ENCODE results near the gene CYFIP2.
"Not testable (repeated sequence)": the region's sequence is repeated elsewhere in the genome, so short reads cannot be mapped to it uniquely, and the experiment has no call there.

Gene CYFIP2

GRCh38 chr5:157265714-157266285 is at the start of gene CYFIP2:
TSS of gene CYFIP2 (plus strand) at chr5:157266123. CDS start at chr5:157285362, 19,239 bp downstream.
- DNase-seq (ENCODE audit: low read depth), result peak; percentile 75

- no peak for DNase-seq (ENCODE audit: low read depth)
Measured at GRCh38 chr5:157216391-157217142, 49.4 kb upstream of the CYFIP2 start.

GRCh38 chr5:157217289-157218024 is 48.5 kb upstream of the CYFIP2 start:
- no peak for DNase-seq (ENCODE audit: low read depth)

GRCh38 chr5:157219491-157220271 is 46.2 kb upstream of the CYFIP2 start:
- DNase-seq (ENCODE audit: low read depth), result no peak

- no peak for DNase-seq (ENCODE audit: low read depth)
Measured at GRCh38 chr5:157221959-157222358, 44.0 kb upstream of the CYFIP2 start.

- DNase-seq (ENCODE audit: low read depth), result no peak
Measured at GRCh38 chr5:157222506-157223230, 43.3 kb upstream of the CYFIP2 start.

- DNase-seq (ENCODE audit: low read depth), result no peak
Measured at GRCh38 chr5:157225469-157226422, 40.2 kb upstream of the CYFIP2 start.

GRCh38 chr5:157230610-157231009 is 35.3 kb upstream of the CYFIP2 start:
- no peak for DNase-seq (ENCODE audit: low read depth)

- no peak for DNase-seq (ENCODE audit: low read depth)
Measured at GRCh38 chr5:157232706-157233105, 33.2 kb upstream of the CYFIP2 start.

GRCh38 chr5:157233515-157233914 is 32.4 kb upstream of the CYFIP2 start:
- no peak for DNase-seq (ENCODE audit: low read depth)

GRCh38 chr5:157236423-157236822 is 29.5 kb upstream of the CYFIP2 start:
- no peak for DNase-seq (ENCODE audit: low read depth)

- no peak for DNase-seq (ENCODE audit: low read depth)
Measured at GRCh38 chr5:157241483-157241882, 24.4 kb upstream of the CYFIP2 start.

- not testable (repeated sequence) for DNase-seq (ENCODE audit: low read depth)
Measured at GRCh38 chr5:157244704-157245103, 21.2 kb upstream of the CYFIP2 start.

- DNase-seq (ENCODE audit: low read depth), result no peak
Measured at GRCh38 chr5:157245476-157245875, 20.4 kb upstream of the CYFIP2 start.

- no peak for DNase-seq (ENCODE audit: low read depth)
Measured at GRCh38 chr5:157245886-157246285, 20.0 kb upstream of the CYFIP2 start.

- DNase-seq (ENCODE audit: low read depth), result no peak
Measured at GRCh38 chr5:157247267-157247666, 18.7 kb upstream of the CYFIP2 start.

GRCh38 chr5:157248821-157249470 is 17.0 kb upstream of the CYFIP2 start:
- DNase-seq (ENCODE audit: low read depth), result no peak

- peak; percentile 45 for DNase-seq (ENCODE audit: low read depth)
Measured at GRCh38 chr5:157252711-157253465, 13.0 kb upstream of the CYFIP2 start.

- no peak for DNase-seq (ENCODE audit: low read depth)
Measured at GRCh38 chr5:157253547-157253946, 12.4 kb upstream of the CYFIP2 start.
